H1 (cell line): ENCODE data around the gene FKBP2. TPM values are rescaled to one million over a fixed set of nuclear protein-coding genes. Genes with fewer than 3 reads are reported as not detected.

Experiments
- CTCF ChIA-PET: fragments of 300-600 bp; sonication (Branson Sonifier 250); formaldehyde crosslinking; loops from one replicate; lab custom pipeline; 2021; ENCODE audit not compliant: partially characterized antibody; lab: Charles Lee
- POLR2A ChIA-PET: fragments of 300-600 bp; sonication (Branson Sonifier 250); formaldehyde crosslinking; loops from one replicate; lab custom pipeline; 2021; ENCODE audit warnings: inconsistent platforms; ENCODE audit not compliant: partially characterized antibody; lab: Charles Lee
- DNase-seq, 2 experiments: peaks; one replicate each; pipeline versions ENCODE4 v3.0.0 to v3.0.0-alpha.2; 2010 to 2022; ENCODE audit warnings: low spot score in 2 of 2, low read depth in 1 of 2, mixed read lengths in 1 of 2
- FAIRE-seq: peaks from 2 replicates; lab custom pipeline; 2011; peaks lifted over from hg19 to GRCh38; lab: Jason Lieb, UNC
- H2AFZ ChIP-seq: 2 replicates; pipeline ENCODE4 v1.8.1; 2012; ENCODE audit warnings: low read length, inconsistent platforms
- H2AK5ac ChIP-seq: 2 replicates; pipeline ENCODE4 v1.6.1; 2013; ENCODE audit warnings: low read depth, low read length
- H2BK120ac ChIP-seq: replicated peaks from 2 replicates; pipeline ENCODE3; 2013; ENCODE audit warnings: low read depth, low read length, inconsistent platforms
- H2BK12ac ChIP-seq: 2 replicates; pipeline ENCODE4 v1.6.1; 2013; ENCODE audit warnings: low read depth, low read length
- H2BK15ac ChIP-seq: 2 replicates; pipeline ENCODE4 v1.6.1; 2013; ENCODE audit warnings: low read length
- H2BK20ac ChIP-seq: 2 replicates; pipeline ENCODE4 v1.6.1; 2013; ENCODE audit warnings: low read length
- H2BK5ac ChIP-seq: 2 replicates; pipeline ENCODE4 v1.6.1; 2013; ENCODE audit warnings: low read depth, low read length
- H3K14ac ChIP-seq: 2 replicates; pipeline ENCODE4 v1.6.1; 2013; ENCODE audit warnings: inconsistent platforms; ENCODE audit not compliant: insufficient read length
- H3K18ac ChIP-seq: 2 replicates; pipeline ENCODE4 v1.6.1; 2013; ENCODE audit warnings: low read length; ENCODE audit errors: extremely low read depth
- H3K23ac ChIP-seq: 2 replicates; pipeline ENCODE4 v1.6.1; 2013; ENCODE audit warnings: inconsistent platforms; ENCODE audit not compliant: insufficient read length
- H3K23me2 ChIP-seq: 2 replicates; pipeline ENCODE4 v1.6.1; 2013; ENCODE audit warnings: low read depth, low read length
- H3K27ac ChIP-seq: 2 replicates; pipeline ENCODE4 v1.6.1; 2011; ENCODE audit warnings: low read depth, low read length, inconsistent platforms
- H3K27me3 ChIP-seq, 4 experiments: replicated peaks in 1 of 4; 1 replicate in 1 of 4; 2 replicates in 3 of 4; pipeline versions ENCODE4 v1.6.1 to v1.8.1; 2011 to 2013; ENCODE audit warnings: low read length in 3 of 4, mild to moderate bottlenecking in 3 of 4, inconsistent platforms in 2 of 4, mixed read lengths in 2 of 4, moderate library complexity in 1 of 4; ENCODE audit not compliant: control insufficient read depth in 3 of 4, insufficient read depth in 3 of 4; ENCODE audit errors: extremely low read depth in 1 of 4
- H3K36me3 ChIP-seq, 4 experiments: 2 replicates each; pipeline versions ENCODE4 v1.6.1 to v1.8.1; 2011 to 2013; ENCODE audit warnings: mild to moderate bottlenecking in 4 of 4, low read length in 3 of 4, moderate library complexity in 2 of 4, control low read depth in 1 of 4, inconsistent platforms in 1 of 4; ENCODE audit not compliant: insufficient read depth in 4 of 4, control insufficient read depth in 2 of 4
- H3K4ac ChIP-seq: replicated peaks from 2 replicates; pipeline ENCODE3; 2013; ENCODE audit warnings: low read length, low read depth, mixed read lengths, inconsistent platforms; ENCODE audit not compliant: insufficient read length
- H3K4me1 ChIP-seq, 4 experiments: replicated peaks in 1 of 4; 1 replicate in 1 of 4; 2 replicates in 3 of 4; pipeline versions ENCODE4 v1.6.1 to v1.8.1; 2011 to 2013; ENCODE audit warnings: low read length in 3 of 4, inconsistent platforms in 2 of 4, mixed read lengths in 1 of 4; ENCODE audit not compliant: insufficient read depth in 4 of 4, control insufficient read depth in 3 of 4
- H3K4me2 ChIP-seq, 2 experiments: 2 replicates each; pipeline versions ENCODE4 v1.6.1 to v1.8.1; 2011 to 2013; ENCODE audit warnings: low read depth in 2 of 2, low read length in 2 of 2, control low read depth in 1 of 2, inconsistent platforms in 1 of 2, mild to moderate bottlenecking in 1 of 2; ENCODE audit not compliant: insufficient read depth in 1 of 2
- H3K4me3 ChIP-seq, 4 experiments: fragments of 200-600, 300-600 bp in 1 of 4; sonication (generic), shearing (Covaris generic), sonication (Bioruptor Twin) in 1 of 4; 2 replicates each; pipeline versions ENCODE4 v1.5.1 to v1.8.1; 2011 to 2016; ENCODE audit warnings: low read length in 4 of 4, low read depth in 3 of 4, control low read depth in 2 of 4, inconsistent platforms in 2 of 4, mild to moderate bottlenecking in 2 of 4, mixed read lengths in 1 of 4, moderate library complexity in 1 of 4; ENCODE audit not compliant: insufficient read depth in 2 of 4; ENCODE audit errors: extremely low read depth in 1 of 4
- H3K56ac ChIP-seq: replicated peaks from 2 replicates; pipeline ENCODE3; 2013; ENCODE audit warnings: low read depth, mild to moderate bottlenecking, mixed read lengths, low read length, inconsistent platforms; ENCODE audit not compliant: insufficient read length
- H3K79me1 ChIP-seq: 2 replicates; pipeline ENCODE4 v1.6.1; 2013; ENCODE audit warnings: low read depth, low read length, control low read depth
- H3K79me2 ChIP-seq, 2 experiments: 2 replicates each; pipeline versions ENCODE4 v1.6.1 to v1.8.1; 2012 to 2013; ENCODE audit warnings: low read length in 2 of 2, mild to moderate bottlenecking in 2 of 2, inconsistent platforms in 1 of 2; ENCODE audit not compliant: insufficient read depth in 2 of 2, control insufficient read depth in 1 of 2
- H3K9ac ChIP-seq, 4 experiments: replicated peaks in 1 of 4; 1 replicate in 1 of 4; 2 replicates in 3 of 4; pipeline versions ENCODE4 v1.6.1 to v1.8.1; 2011 to 2013; ENCODE audit warnings: low read depth in 3 of 4, low read length in 3 of 4, control low read depth in 2 of 4, mild to moderate bottlenecking in 2 of 4, moderate library complexity in 2 of 4, inconsistent platforms in 1 of 4; ENCODE audit errors: extremely low read depth in 1 of 4
- H3K9me3 ChIP-seq, 2 experiments: 2 replicates each; pipeline versions ENCODE4 v1.6.1 to v1.8.1; 2012 to 2013; ENCODE audit warnings: mild to moderate bottlenecking in 2 of 2, moderate library complexity in 2 of 2, control low read depth in 1 of 2, inconsistent platforms in 1 of 2, low read depth in 1 of 2, low read length in 1 of 2, mixed read lengths in 1 of 2; ENCODE audit not compliant: insufficient read depth in 2 of 2
- H4K20me1 ChIP-seq, 2 experiments: replicated peaks in 1 of 2; 2 replicates each; pipeline versions ENCODE3 to v1.8.1; 2011 to 2013; ENCODE audit warnings: inconsistent platforms in 2 of 2, low read length in 2 of 2, mild to moderate bottlenecking in 1 of 2; ENCODE audit not compliant: insufficient read depth in 2 of 2, control insufficient read depth in 1 of 2
- H4K5ac ChIP-seq: 2 replicates; pipeline ENCODE4 v1.6.1; 2013; ENCODE audit warnings: low read length, low read depth, mixed read lengths, inconsistent platforms; ENCODE audit not compliant: insufficient read length
- H4K8ac ChIP-seq: 2 replicates; pipeline ENCODE4 v1.8.0; 2013; ENCODE audit warnings: mild to moderate bottlenecking, moderate library complexity, low read length, inconsistent platforms; ENCODE audit not compliant: insufficient read depth; ENCODE audit errors: extremely low read depth
- H4K91ac ChIP-seq: replicated peaks from 2 replicates; pipeline ENCODE3; 2013; ENCODE audit warnings: low read length, mixed read lengths, inconsistent platforms; ENCODE audit not compliant: insufficient read length
- BRCA1 ChIP-seq: IDR thresholded peaks from 2 replicates; pipeline ENCODE4 v1.6.1; 2012; ENCODE audit warnings: low read depth, low read length, improper control_type of control experiment
- CTBP2 ChIP-seq: IDR thresholded peaks from 2 replicates; pipeline ENCODE4 v1.7.0; 2011; ENCODE audit warnings: borderline replicate concordance, mild to moderate bottlenecking, moderate library complexity, mixed read lengths, low read length; ENCODE audit not compliant: insufficient read depth, insufficient read length
- EP300 ChIP-seq, 2 experiments: IDR thresholded peaks; 1 replicate in 1 of 2; 2 replicates in 1 of 2; pipeline ENCODE4 v1.6.1; 2011 to 2012; ENCODE audit warnings: low read depth in 2 of 2, low read length in 2 of 2, mild to moderate bottlenecking in 2 of 2, borderline replicate concordance in 1 of 2, inconsistent platforms in 1 of 2, moderate library complexity in 1 of 2
- EZH2 ChIP-seq: fragments of 200-600 bp; sonication (generic); IDR thresholded peaks from 2 replicates; pipeline ENCODE4 v1.7.1; 2012; ENCODE audit warnings: low read depth, mild to moderate bottlenecking, moderate library complexity, low read length, inconsistent platforms; ENCODE audit not compliant: severe bottlenecking
- POLR2A ChIP-seq, 2 experiments: IDR thresholded peaks; 1 replicate in 1 of 2; 2 replicates in 1 of 2; pipeline ENCODE4 v1.6.1; 2011; ENCODE audit warnings: low read depth in 2 of 2, low read length in 2 of 2, mild to moderate bottlenecking in 2 of 2; ENCODE audit errors: control extremely low read depth in 1 of 2
- RNF2 ChIP-seq: fragments of 200-900, 300-1000 bp; sonication (generic); IDR thresholded peaks from 2 replicates; pipeline ENCODE4 v1.7.1; 2016; ENCODE audit warnings: borderline replicate concordance, low read depth, mild to moderate bottlenecking, antibody characterized with exemption, low read length; ENCODE audit not compliant: poor library complexity, severe bottlenecking; ENCODE audit errors: missing control alignments
- RXRA ChIP-seq: IDR thresholded peaks from 2 replicates; pipeline ENCODE4 v1.6.1; 2011; ENCODE audit warnings: low read depth, mild to moderate bottlenecking, low read length, moderate library complexity; ENCODE audit not compliant: insufficient read depth
- TEAD4 ChIP-seq: IDR thresholded peaks from 2 replicates; pipeline ENCODE4 v1.6.1; 2012; ENCODE audit warnings: low read depth, low read length, inconsistent platforms, mixed read lengths
- ZNF274 ChIP-seq: IDR thresholded peaks from 2 replicates; pipeline ENCODE4 v1.7.0; 2012; ENCODE audit warnings: low read length, borderline replicate concordance; ENCODE audit errors: extremely low read depth
- WGBS, 2 experiments: shearing (Covaris generic) in 1 of 2; methylation state at CpG; one replicate each; pipeline versions ENCODE4 v1.1.6 to v1.1.7; 2013 to 2015; ENCODE audit warnings: low lambda C conversion rate in 2 of 2, mixed read lengths in 2 of 2, inconsistent platforms in 1 of 2, low coverage in 1 of 2, missing lambda C conversion rate in 1 of 2; ENCODE audit not compliant: insufficient replicate concordance in 2 of 2, insufficient coverage in 1 of 2, insufficient read length in 1 of 2; ENCODE audit errors: extremely low coverage in 1 of 2, missing lambda C conversion rate in 1 of 2; 5-methylcytosine and 5-hydroxymethylcytosine counted together
- polyA plus RNA-seq, 7 experiments: library from polyadenylated mRNA; depleted of rRNA in 3 of 7; stranded (reverse) in 5 of 7; unstranded in 2 of 7; fragments of >200 nt in 5 of 7; fragments of 200-250 nt in 2 of 7; gene quantifications; 1 replicate in 5 of 7; 2 replicates in 1 of 7; 4 replicates in 1 of 7; pipeline versions ENCODE4 v1.2.1 to v1.2.3, GENCODE V29; 2011 to 2013; ENCODE audit warnings: missing spikeins in 2 of 7, mixed read lengths in 2 of 7
- total RNA-seq: library from RNA; stranded (reverse); fragmentation: NEBNext Ultra II Directional; extraction: Animal tissue kit (Norgen Biotek cat#: 25700); gene quantifications from 2 replicates; pipeline ENCODE4 v1.2.1, GENCODE V29; 2021

FKBP2 gene
- total and polyA plus RNA-seq, 2 of the 8 experiments (the other 6 are each of a cell fraction or from before 2014, with no cell fraction given): 41.7 to 52.5 TPM

DNA sequence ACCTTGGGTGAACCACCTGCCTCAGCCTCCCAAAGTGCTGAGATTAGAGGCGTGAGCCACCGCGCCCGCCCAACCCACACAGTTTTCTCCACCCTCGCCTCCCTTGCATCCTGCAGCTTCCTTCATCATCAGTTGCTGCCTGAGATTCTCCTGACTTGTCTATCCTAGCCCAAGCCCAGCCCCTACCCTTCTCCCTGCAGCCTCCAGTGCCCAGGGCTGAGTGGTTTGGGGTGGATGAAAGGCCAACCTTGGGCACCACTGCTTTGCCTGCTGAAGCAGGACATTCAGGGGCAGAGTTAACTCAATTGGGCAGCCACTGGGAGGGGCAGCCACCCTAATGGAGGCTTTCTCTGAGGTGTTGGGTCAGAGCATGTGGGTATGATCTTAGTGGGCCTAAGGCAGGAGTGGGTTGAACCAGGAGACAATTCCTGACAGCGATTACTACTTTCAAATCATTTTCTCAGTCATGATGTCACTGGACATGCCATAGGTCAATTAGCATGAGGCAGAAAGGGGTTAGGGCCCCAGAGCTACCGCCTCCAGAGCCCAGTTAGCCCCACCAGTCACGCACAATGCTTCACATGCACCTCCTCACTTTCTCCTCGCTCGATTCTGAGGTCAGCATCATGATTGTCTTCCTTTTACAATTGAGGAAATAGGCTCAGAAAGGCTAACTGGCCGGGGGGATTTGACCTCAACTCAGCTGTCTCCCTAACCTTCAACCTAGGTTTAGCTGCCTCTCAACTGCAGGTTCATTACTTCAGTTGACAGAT is 1.0 kb upstream of the FKBP2 start:
- POLR2A ChIA-PET: interaction anchor here (0.8 to 13.1 kb wide), 6 partner anchors 7 to 55 kb away, joined by 4 to 352 read pairs (median 6); partner anchors contain the start of genes FKBP2, NUDT22, PLCB3 and PPP1R14B
- no peak overlapping the region for H2BK120ac ChIP-seq
- no peak overlapping the region for H3K18ac ChIP-seq
- peak overlapping the region; percentile 67 to 82 (median 78); a peak in 7 of 8 replicates for H3K4me3 ChIP-seq
- FAIRE-seq (no peak), DNase-seq (no peak)
- no peak overlapping the region for H3K23ac ChIP-seq
- H3K56ac ChIP-seq: no peak overlapping the region
- H3K4me2 ChIP-seq: peak overlapping the region; percentile 82 to 85
- peaks cover 0 to 16% (median 7%) of the 10 kb centered on the region in 4 experiments; a peak in 4 of 8 replicates for H3K36me3 ChIP-seq
- peaks cover 14% of the 10 kb centered on the region for H3K23me2 ChIP-seq
- H4K20me1 ChIP-seq: peaks cover 0 to 13% of the 10 kb centered on the region in 2 experiments
- H4K5ac ChIP-seq: no peak overlapping the region
- WGBS, 2 experiments: 90% methylated on average over 11 of the region's 11 CpGs; no CpG with 5 or more reads in 1 of the 2 experiments
- H2AFZ ChIP-seq: no peak overlapping the region
- H3K27me3 ChIP-seq: peaks cover 0 to 3% (median 0%) of the 10 kb centered on the region in 4 experiments; a peak in 2 of 7 replicates
- no peaks in the 10 kb centered on the region for H3K9me3 ChIP-seq
- H2BK5ac ChIP-seq: peak overlapping the region; percentile 88
- peaks cover 0 to 16% (median 8%) of the 10 kb centered on the region in 4 experiments; a peak in 6 of 7 replicates for H3K4me1 ChIP-seq
- H3K27ac ChIP-seq: peak overlapping the region; percentile 87; the same call in 1 of the 2 replicates
- peak overlapping the region; percentile 17 for H4K91ac ChIP-seq
- H3K79me2 ChIP-seq: peaks cover 0 to 6% of the 10 kb centered on the region in 2 experiments; a peak in 1 of 4 replicates
- H2BK20ac ChIP-seq: no peak overlapping the region
- no peak overlapping the region for H3K14ac ChIP-seq
- CTCF ChIA-PET: interaction anchor here (1.6 to 4.5 kb wide), 2 partner anchors 12 to 33 kb away, joined by 4 to 26 read pairs; partner anchors contain the start of gene PLCB3
- H3K4ac ChIP-seq: peak overlapping the region; percentile 27
- H2BK12ac ChIP-seq: peak overlapping the region; percentile 84; the same call in 1 of the 2 replicates
- no peak overlapping the region for H2BK15ac ChIP-seq
- H3K9ac ChIP-seq: no peak overlapping the region; a peak in 2 of 7 replicates
- no peaks in the 10 kb centered on the region for H3K79me1 ChIP-seq
- peak overlapping the region; percentile 90 for H4K8ac ChIP-seq
- TF ChIP-seq RNF2 (no peak), EZH2 (no peak), ZNF274 (no peak), RXRA (no peak), EP300 (IDR thresholded peaks at IDR 0.05; ENCODE audit: borderline replicate concordance in 1 of 2, low read depth in 2 of 2, low read length in 2 of 2) (no peak), TEAD4 (no peak), POLR2A (IDR thresholded peaks at IDR 0.05; ENCODE audit: control extremely low read depth in 1 of 2, low read depth in 2 of 2, low read length in 2 of 2) (no peak), BRCA1 (no peak), CTBP2 (no peak)
- TF ChIP-seq, all 59 proteins: peak for 0
- H2AK5ac ChIP-seq: peak overlapping the region; percentile 26; the same call in 1 of the 2 replicates
